Neural progenitor cell (in vitro differentiated cells): ENCODE results near the gene IGSF3.

Source experiments
- CTCF ChIP-seq: fragments of 200-600 bp; sonication (generic); IDR thresholded peaks from 2 replicates; pipeline ENCODE4 v1.5.1; 2017; ENCODE audit warnings: antibody characterized with exemption, mild to moderate bottlenecking
- EZH2 ChIP-seq: fragments of 200-600 bp; sonication (generic); IDR thresholded peaks from 2 replicates; pipeline ENCODE4 v1.6.1; 2017; ENCODE audit warnings: antibody characterized with exemption, mild to moderate bottlenecking, moderate library complexity

GRCh38 chr1:116690849-116691406, 23.4 kb upstream of the IGSF3 start:
- TF ChIP-seq CTCF (no peak), EZH2 (no peak)
